PC-3 (cell line): ENCODE results near the gene LRRC3C. TPM values are rescaled to one million over a fixed set of nuclear protein-coding genes. Genes with fewer than 3 reads are reported as not detected.
A peak's percentile ranks its signal among the peaks of the same experiment; 100 is the strongest.

ENCODE experiments used
- ATAC-seq: fragments of 200-7000 bp; cut with Tn5 transposase; 2 replicates; pipeline ENCODE4 v1.9.1; 2020; ENCODE audit warnings: mild to moderate bottlenecking, moderate library complexity
- BruUV-seq: library from RNA; stranded (reverse); fragments of 400-500 nt; replicated peaks from 2 replicates; lab custom pipeline; 2021; lab: Mats Ljungman, UMichigan
- CTCF ChIA-PET: fragments of 300-600 bp; sonication (Branson Sonifier 250); formaldehyde crosslinking; loops from one replicate; lab custom pipeline; 2022; ENCODE audit warnings: antibody characterized with exemption; lab: Charles Lee
- POLR2A ChIA-PET: fragments of 300-600 bp; sonication (Branson Sonifier 250); formaldehyde crosslinking; loops from one replicate; lab custom pipeline; 2022; ENCODE audit warnings: antibody characterized with exemption; ENCODE audit not compliant: unreplicated experiment; lab: Charles Lee
- DNase-seq: peaks from one replicate; pipeline ENCODE4 v3.0.0-alpha.2; 2015
- H2AFZ ChIP-seq: fragments of 300-600 bp; sonication (generic); 2 replicates; pipeline ENCODE4 v1.6.0; 2016; ENCODE audit warnings: antibody characterized with exemption, low read length
- H3F3A ChIP-seq: fragments of 300-600 bp; sonication (generic); one replicate; pipeline ENCODE4 v1.6.0; 2017; ENCODE audit warnings: antibody characterized with exemption, low read length, control low read depth, mild to moderate bottlenecking; ENCODE audit not compliant: unreplicated experiment
- H3K27ac ChIP-seq: fragments of 300-600 bp; sonication (generic); 2 replicates; pipeline ENCODE4 v1.5.1; 2016; ENCODE audit warnings: mild to moderate bottlenecking, low read length
- H3K27me3 ChIP-seq: fragments of 300-600 bp; sonication (generic); 2 replicates; pipeline ENCODE4 v1.6.1; 2016; ENCODE audit warnings: low read length, mixed read lengths
- H3K36me3 ChIP-seq: fragments of 300-600 bp; sonication (generic); 2 replicates; pipeline ENCODE4 v1.6.1; 2016; ENCODE audit warnings: low read depth, mixed run types, low read length, mixed read lengths
- H3K4me1 ChIP-seq: fragments of 300-600 bp; sonication (generic); 2 replicates; pipeline ENCODE4 v1.5.1; 2016; ENCODE audit warnings: low read length; ENCODE audit not compliant: insufficient read depth
- H3K4me2 ChIP-seq: fragments of 300-600 bp; sonication (generic); 2 replicates; pipeline ENCODE4 v1.6.0; 2016; ENCODE audit warnings: low read length
- H3K4me3 ChIP-seq: fragments of 300-600 bp; sonication (generic); 2 replicates; pipeline ENCODE4 v1.5.1; 2016; ENCODE audit warnings: mild to moderate bottlenecking, low read length, mixed read lengths
- H3K79me2 ChIP-seq: fragments of 300-600 bp; sonication (generic); 2 replicates; pipeline ENCODE4 v1.6.1; 2017; ENCODE audit warnings: low read length, mixed read lengths
- H3K9ac ChIP-seq: fragments of 300-600 bp; sonication (generic); 2 replicates; pipeline ENCODE4 v1.6.0; 2016; ENCODE audit warnings: mild to moderate bottlenecking, low read length
- H3K9me2 ChIP-seq: fragments of 300-600 bp; sonication (generic); replicated peaks from 2 replicates; pipeline ENCODE4 v1.6.1; 2016; ENCODE audit warnings: mixed run types, low read length, mixed read lengths
- H3K9me3 ChIP-seq: fragments of 300-600 bp; sonication (generic); 2 replicates; pipeline ENCODE4 v1.6.1; 2016; ENCODE audit warnings: low read length, mixed read lengths
- H4K20me1 ChIP-seq: fragments of 300-600 bp; sonication (generic); 2 replicates; pipeline ENCODE4 v1.6.1; 2016; ENCODE audit warnings: low read length, mixed read lengths
- EZH2 ChIP-seq: fragments of 300-600 bp; sonication (generic); IDR thresholded peaks from one replicate; pipeline ENCODE4 v1.6.1; 2017; ENCODE audit warnings: antibody characterized with exemption, mild to moderate bottlenecking, low read length; ENCODE audit not compliant: unreplicated experiment
- EZH2phosphoT487 ChIP-seq: fragments of 300-600 bp; sonication (generic); IDR thresholded peaks from 2 replicates; pipeline ENCODE4 v1.6.1; 2018; ENCODE audit warnings: mild to moderate bottlenecking, antibody characterized with exemption, low read length, borderline replicate concordance
- intact Hi-C: fragments of 100-400 bp; cut with micrococcal nuclease; formaldehyde crosslinking; loops from 2 replicates; pipeline ENCODE4 v1.9.0; 2023
- total RNA-seq: library from RNA; depleted of rRNA; stranded (reverse); fragments of >200 nt; gene quantifications from 2 replicates; pipeline ENCODE4 v1.2.3, GENCODE V29; 2014
- TF ChIP-seq, protein P1 (sequence below): fragments of 300-600 bp; sonication (generic); conservative IDR thresholded peaks from 2 replicates; pipeline ENCODE4 v1.5.1; 2017; ENCODE audit warnings: antibody characterized with exemption, low read depth, mild to moderate bottlenecking, low read length

Gene LRRC3C
- total RNA-seq, 1 experiment from 2014 or later: not detected

DNA sequence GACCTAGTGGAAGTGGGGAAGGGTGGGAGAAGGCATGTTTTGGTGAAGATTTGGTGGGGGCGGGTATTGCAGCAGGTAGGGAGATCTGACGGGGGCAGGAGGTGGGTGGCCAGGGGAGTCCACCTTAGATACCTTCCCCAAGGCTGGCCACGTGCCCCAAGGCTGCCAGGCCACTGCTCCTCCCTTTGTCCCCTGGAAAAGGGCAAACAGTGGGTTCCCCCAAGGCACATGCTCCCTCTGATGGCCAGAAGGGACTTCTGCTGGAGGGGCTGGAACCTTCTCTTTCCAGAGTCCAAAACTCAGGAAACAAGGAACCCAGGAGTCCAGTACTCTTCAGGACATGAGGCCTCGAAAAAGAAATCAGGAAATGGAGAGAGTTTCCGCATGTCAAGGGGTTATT is 46.9 kb downstream of the LRRC3C start:
- Histone ChIP-seq H3K9me2 (no peaks in the 10 kb centered on the region), H3K36me3 (no peaks in the 10 kb centered on the region), H3K9me3 (no peaks in the 10 kb centered on the region), H3K27ac (no peak overlapping the region), H3K9ac (no peak overlapping the region), H3F3A (no peaks in the 10 kb centered on the region), H4K20me1 (no peaks in the 10 kb centered on the region), H3K4me2 (no peak overlapping the region), H3K4me1 (peaks cover 7% of the 10 kb centered on the region), H3K4me3 (no peak overlapping the region), H2AFZ (no peak overlapping the region), H3K27me3 (no peaks in the 10 kb centered on the region), H3K79me2 (no peaks in the 10 kb centered on the region)
- ChIA-PET POLR2A (no interaction called here), CTCF (no interaction called here)
- no TSS peak for BruUV-seq
- DNase-seq (no peak), ATAC-seq (no peak)
- TF ChIP-seq EZH2phosphoT487 (no peak), EZH2 (no peak)
- TF ChIP-seq, protein P1, sequence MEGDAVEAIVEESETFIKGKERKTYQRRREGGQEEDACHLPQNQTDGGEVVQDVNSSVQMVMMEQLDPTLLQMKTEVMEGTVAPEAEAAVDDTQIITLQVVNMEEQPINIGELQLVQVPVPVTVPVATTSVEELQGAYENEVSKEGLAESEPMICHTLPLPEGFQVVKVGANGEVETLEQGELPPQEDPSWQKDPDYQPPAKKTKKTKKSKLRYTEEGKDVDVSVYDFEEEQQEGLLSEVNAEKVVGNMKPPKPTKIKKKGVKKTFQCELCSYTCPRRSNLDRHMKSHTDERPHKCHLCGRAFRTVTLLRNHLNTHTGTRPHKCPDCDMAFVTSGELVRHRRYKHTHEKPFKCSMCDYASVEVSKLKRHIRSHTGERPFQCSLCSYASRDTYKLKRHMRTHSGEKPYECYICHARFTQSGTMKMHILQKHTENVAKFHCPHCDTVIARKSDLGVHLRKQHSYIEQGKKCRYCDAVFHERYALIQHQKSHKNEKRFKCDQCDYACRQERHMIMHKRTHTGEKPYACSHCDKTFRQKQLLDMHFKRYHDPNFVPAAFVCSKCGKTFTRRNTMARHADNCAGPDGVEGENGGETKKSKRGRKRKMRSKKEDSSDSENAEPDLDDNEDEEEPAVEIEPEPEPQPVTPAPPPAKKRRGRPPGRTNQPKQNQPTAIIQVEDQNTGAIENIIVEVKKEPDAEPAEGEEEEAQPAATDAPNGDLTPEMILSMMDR: no peak
- intact Hi-C loops: no loop called here

DNA sequence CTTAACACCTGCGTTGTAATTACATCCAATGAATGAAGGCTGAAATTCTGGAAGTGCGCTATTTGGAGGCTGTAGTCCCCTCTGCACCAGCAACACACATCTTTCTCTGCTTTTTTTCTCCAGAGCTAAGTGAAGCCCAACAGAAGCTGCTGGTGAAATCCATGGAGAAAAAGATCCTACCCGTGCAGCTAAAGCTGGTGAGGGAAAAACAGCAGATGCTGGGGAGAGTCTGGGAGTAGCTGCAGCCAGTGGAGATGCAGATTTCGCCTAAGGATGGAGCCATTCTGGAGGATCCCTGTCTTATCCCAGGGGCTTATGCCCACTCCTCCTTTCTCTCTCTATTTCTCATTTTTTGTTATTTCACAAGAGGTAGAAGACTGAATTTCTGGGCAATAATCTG is 48.3 kb downstream of the LRRC3C start:
- H3K4me3 ChIP-seq: no peak overlapping the region
- ATAC-seq (no peak), DNase-seq (no peak)
- H3K27ac ChIP-seq: no peak overlapping the region
- H3K27me3 ChIP-seq: no peaks in the 10 kb centered on the region
- peaks cover 2% of the 10 kb centered on the region for H3K79me2 ChIP-seq
- peaks cover 13% of the 10 kb centered on the region for H3K4me1 ChIP-seq
- TF ChIP-seq EZH2 (no peak), EZH2phosphoT487 (no peak)
- TF ChIP-seq, protein P1: no peak
- CTCF ChIA-PET: no interaction called here
- H3F3A ChIP-seq: no peaks in the 10 kb centered on the region
- H2AFZ ChIP-seq: no peak overlapping the region
- no peaks in the 10 kb centered on the region for H3K9me2 ChIP-seq
- no peak overlapping the region for H3K9ac ChIP-seq
- BruUV-seq: no TSS peak
- POLR2A ChIA-PET: no interaction called here
- H4K20me1 ChIP-seq: no peaks in the 10 kb centered on the region
- no peaks in the 10 kb centered on the region for H3K9me3 ChIP-seq
- no peak overlapping the region for H3K4me2 ChIP-seq
- intact Hi-C loops: no loop called here
- no peaks in the 10 kb centered on the region for H3K36me3 ChIP-seq

DNA sequence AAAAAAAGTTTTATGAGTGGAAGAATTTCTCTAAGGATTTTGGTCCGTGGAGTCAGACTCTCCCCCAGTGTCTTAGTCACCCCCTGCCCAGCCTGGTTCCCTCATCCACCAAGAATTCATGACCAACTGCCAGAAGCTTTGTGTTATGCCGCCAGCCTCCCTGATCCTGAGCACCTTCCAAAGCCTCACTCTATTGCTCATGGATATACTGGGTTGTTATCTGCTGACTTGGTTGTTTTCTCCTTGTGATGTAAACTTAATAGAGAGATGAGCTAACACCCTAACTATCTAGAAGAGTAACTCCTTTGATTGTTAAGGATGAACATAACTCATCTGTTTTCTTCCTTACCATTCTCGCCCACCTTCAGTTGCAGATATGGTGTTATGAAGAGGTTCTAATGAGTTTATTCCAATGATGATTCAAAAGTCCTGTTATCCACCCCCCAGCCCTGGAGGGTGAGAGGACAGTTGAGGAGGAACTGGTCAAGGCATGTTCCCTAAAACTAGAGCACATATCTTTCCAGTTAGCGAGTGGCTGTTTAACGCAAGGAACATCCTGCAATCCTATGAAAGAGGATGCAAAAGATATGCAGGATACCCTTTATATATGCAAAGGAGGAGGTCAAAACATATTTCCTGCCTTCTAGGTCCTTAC is 51.6 kb downstream of the LRRC3C start:
- BruUV-seq: no TSS peak
- no peaks in the 10 kb centered on the region for H3F3A ChIP-seq
- ChIA-PET POLR2A (no interaction called here), CTCF (no interaction called here)
- H3K27me3 ChIP-seq: no peaks in the 10 kb centered on the region
- peaks cover 31% of the 10 kb centered on the region for H3K79me2 ChIP-seq
- H3K4me2 ChIP-seq: peak overlapping the region; percentile 91
- H3K9me3 ChIP-seq: no peaks in the 10 kb centered on the region
- peaks cover 15% of the 10 kb centered on the region for H4K20me1 ChIP-seq
- H3K9ac ChIP-seq: no peak overlapping the region
- no peak overlapping the region for H3K27ac ChIP-seq
- no peaks in the 10 kb centered on the region for H3K9me2 ChIP-seq
- ATAC-seq (no peak), DNase-seq (peak; percentile 66)
- H3K4me3 ChIP-seq: no peak overlapping the region
- no peak overlapping the region; the same call in 1 of the 2 replicates for H2AFZ ChIP-seq
- peaks cover under 1% of the 10 kb centered on the region; the same call in 1 of the 2 replicates for H3K36me3 ChIP-seq
- peaks cover 19% of the 10 kb centered on the region for H3K4me1 ChIP-seq
- TF ChIP-seq EZH2: no peak
- no peak for TF ChIP-seq EZH2phosphoT487
- TF ChIP-seq, protein P1: no peak
- intact Hi-C loops: no loop called here
